HG03108 (cell line): Measurements from ENCODE around the gene LINS1.

Experiments used
- ATAC-seq: cut with Tn5 transposase; IDR thresholded peaks from one replicate; pipeline ENCODE4 v1.9.1; 2021; ENCODE audit warnings: moderate library complexity; ENCODE audit not compliant: unreplicated experiment

LINS1 gene

DNA sequence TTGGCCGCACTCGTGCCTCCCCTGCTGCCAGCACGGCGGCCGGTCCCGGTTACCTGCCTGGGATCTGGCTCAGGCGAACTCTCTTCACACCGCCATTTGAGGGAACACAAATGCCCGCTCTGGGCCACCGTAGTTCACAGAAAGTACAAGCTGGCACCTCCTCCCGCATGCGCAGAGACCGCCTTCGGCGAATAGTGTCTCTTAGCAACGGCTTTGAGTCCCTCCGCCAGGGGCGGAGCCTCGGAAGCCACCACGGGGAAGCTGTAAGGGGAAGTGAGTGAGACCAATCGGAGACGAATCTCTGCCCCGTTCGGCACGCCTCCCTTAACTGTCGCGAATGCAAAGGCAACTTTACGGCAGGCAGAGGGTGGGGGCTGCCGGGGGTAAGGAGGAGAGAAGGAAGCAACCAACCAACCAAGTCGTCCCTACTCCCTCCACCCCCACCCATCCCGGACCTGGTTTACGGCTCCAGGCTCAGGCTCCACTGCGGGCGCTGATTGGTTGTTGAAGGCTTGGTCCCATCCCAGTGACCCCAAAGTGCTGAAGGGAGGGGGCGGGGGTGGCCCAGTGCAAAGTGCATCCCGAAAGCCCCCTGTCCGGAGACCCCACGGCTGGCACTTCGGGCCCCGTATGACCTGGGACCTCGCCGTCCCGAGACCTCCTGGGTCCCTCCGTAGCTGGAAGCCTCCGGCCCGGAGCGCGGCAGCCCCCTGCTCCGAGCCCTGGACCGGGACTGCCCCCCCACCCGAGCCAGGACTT lies at the start of gene LINS1, which contains the start of gene ASB7:
LINS1 (minus strand) TSS at position 121 of the 759 bp plus-strand sequence. CDS start 21,342 bp downstream, outside the sequence.
ASB7 (plus strand) TSS at position 526 of the 759 bp plus-strand sequence. CDS start 9,628 bp downstream, outside the sequence.
- ATAC-seq = peak; percentile 87

DNA sequence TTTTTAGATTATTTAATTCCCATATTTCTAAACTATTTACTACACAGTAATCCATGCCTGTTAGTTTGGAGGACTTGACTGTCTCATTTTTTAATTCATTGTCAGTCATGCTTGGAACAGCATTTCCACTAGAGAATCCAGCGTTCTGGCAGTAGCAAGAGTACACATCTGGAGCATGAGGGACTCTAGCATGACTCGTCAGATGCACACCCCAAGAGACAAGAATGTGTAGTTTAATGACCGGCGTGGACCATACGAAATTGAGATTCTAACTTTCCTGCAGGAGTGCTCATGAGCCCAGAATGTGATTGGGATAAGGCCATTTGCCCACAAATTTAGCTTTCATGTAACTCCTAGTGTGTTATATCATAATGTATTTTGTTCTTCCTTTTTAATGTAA lies 49.3 kb upstream of the LINS1 start:
- no peak for ATAC-seq

DNA sequence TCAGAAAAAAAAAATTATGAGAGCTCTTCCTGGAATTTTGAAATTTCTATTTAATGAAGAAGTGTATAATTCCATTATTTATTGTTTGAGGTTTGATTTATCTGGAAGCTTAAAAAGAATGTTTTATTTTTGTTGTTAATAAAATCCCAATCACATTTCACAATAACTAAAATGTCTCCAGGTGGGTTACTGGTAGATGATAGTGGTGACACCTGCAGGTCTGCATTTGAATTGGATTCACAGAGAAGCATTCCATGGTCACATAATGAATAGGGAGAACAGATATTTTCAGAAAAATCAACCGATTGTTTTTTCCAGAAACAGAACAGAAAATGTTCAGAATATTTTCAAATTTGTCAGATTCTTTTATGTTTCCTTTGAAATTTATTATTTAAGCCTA lies 48.7 kb upstream of the LINS1 start:
- no peak for ATAC-seq

GRCh38 chr15:100648951-100649350 lies 47.0 kb upstream of the LINS1 start:
- no peak for ATAC-seq

DNA sequence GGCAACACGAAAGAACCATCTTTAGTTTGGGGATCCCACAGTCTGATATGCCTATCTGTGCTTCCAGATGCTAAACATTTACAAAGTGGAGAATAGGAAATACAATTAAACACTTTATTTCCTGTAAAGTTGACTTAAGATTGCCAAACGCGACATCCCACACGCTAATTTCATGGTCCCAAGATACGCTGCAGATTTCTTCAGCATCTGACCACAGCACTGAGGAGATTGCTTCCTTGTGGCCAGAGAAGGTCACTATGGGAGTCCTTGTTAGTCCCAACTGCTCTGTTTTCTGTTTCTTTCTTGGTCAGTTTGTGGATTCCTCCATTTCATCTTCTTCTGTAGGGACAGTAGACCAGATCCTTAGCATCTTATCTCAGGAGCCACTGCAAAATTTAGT lies 43.7 kb upstream of the LINS1 start:
- no peak for ATAC-seq

GRCh38 chr15:100642950-100643338 lies 41.0 kb upstream of the LINS1 start:
- ATAC-seq = no peak

- ATAC-seq = no peak
These were observed 40.4 kb upstream of the LINS1 start for GRCh38 chr15:100642213-100642949.

DNA sequence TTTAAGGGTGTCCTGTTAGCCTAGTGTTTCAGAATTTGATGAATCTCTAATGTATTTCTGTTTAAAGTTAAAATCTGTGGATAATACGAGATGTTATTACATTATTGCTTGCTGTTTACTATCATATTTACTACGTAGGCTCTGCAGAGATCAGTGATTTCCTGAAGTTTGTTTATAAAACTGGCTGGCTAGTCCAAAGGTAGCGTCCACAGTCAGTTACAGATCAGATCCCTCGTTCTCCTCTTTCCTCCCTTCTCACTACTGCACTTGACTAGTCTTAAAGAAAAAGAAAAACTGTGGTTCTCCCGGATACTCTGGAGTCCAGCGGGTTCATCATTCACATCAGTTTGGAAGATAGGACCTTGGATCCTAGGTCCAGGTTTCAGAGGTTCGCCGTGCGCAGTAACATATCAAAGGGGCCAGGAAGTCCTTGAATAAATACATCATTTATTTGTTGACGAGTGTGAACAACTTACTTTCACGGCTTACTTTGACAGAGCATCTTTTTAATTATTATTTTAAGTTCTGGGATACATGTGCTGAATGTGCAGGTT lies 36.3 kb upstream of the LINS1 start:
- ATAC-seq = no peak

GRCh38 chr15:100635406-100636071 lies 33.6 kb upstream of the LINS1 start:
- no peak for ATAC-seq

GRCh38 chr15:100633763-100634075 lies 31.7 kb upstream of the LINS1 start:
- no peak for ATAC-seq

GRCh38 chr15:100631831-100632230 lies 29.8 kb upstream of the LINS1 start:
- ATAC-seq = no peak

DNA sequence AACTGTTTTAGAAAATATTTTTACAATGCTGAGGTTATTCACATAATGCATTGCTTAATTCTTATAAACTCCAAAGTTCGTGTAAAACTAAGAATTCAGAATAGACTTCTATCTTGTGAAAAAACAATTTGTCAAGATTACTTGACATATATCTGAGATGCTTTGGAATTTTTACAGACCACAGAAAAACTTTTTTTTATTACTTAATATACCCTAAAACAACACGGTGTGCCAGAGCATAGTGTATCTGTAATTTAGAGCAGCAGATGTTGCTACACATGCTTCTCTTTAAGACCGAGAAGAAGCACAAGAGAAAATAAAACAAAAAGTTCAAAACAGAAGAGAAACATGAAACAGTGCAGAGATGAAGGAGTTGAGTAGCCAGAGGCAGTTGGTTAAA lies 26.8 kb upstream of the LINS1 start:
- ATAC-seq = no peak

GRCh38 chr15:100627789-100628395 lies 25.9 kb upstream of the LINS1 start:
- peak; percentile 87 for ATAC-seq

- ATAC-seq = no peak
These were observed 21.3 kb upstream of the LINS1 start for GRCh38 chr15:100623301-100623700.

GRCh38 chr15:100616700-100617099 lies 14.7 kb upstream of the LINS1 start:
- no peak for ATAC-seq

DNA sequence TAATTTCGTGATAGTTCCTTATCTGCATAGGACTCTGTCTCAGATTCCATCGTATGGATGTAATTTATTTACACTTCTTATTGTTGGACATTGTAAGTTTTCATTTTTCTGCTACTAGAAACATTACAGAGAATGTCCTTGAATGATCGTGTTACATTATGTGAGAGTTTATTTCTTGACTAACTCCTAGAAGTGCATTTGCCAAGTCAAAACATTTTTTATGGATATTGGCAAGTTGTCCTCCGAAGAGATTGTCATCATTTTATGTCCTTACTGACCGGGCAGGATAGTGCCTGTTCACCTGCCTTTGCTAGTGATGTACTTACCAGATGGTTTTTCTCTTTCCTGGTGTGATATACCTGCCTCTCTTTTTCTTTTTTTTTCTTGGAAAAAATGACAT lies 13.8 kb upstream of the LINS1 start:
- no peak for ATAC-seq

- ATAC-seq = no peak
These were observed 12.9 kb upstream of the LINS1 start for GRCh38 chr15:100614918-100615317.

DNA sequence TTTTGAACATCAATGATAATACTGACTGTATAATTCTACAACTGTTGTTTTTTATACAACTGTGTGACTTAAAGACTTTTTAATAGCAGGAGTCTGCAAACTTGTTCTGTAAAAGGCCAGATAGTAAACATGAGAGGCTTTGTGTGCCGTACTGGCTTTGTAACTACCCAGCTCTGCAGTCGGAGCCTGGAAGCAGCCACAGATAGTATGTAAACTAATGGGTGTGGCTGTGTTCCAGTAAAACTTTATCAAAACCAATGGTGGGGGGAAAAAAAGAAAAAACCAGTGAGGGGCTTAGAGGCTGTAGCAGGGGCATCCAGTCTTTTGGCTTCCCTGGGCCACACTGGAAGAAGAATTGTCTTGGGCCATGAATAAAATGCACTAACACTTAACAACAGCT lies 12.4 kb upstream of the LINS1 start:
- ATAC-seq = no peak

DNA sequence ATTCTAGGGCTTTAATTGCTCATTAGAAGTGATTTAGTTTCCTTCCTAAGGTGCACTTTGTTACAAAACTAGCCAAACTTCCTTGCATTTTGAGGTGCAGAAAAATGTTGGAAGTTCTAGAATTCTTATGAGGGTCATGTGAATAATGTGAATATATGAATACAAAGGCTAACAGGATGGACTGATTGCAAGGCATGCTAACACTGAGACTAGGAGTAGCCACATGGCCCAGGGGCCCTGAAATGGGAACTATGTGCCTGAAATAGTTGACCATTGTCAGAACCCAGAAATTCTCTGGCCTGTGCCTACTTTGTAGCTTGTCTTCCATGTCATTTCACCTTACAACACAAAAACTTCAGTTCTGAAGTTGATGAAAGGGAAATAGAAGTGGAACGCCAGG lies 11.2 kb upstream of the LINS1 start:
- ATAC-seq = no peak

GRCh38 chr15:100612539-100612938 lies 10.6 kb upstream of the LINS1 start:
- ATAC-seq = no peak

DNA sequence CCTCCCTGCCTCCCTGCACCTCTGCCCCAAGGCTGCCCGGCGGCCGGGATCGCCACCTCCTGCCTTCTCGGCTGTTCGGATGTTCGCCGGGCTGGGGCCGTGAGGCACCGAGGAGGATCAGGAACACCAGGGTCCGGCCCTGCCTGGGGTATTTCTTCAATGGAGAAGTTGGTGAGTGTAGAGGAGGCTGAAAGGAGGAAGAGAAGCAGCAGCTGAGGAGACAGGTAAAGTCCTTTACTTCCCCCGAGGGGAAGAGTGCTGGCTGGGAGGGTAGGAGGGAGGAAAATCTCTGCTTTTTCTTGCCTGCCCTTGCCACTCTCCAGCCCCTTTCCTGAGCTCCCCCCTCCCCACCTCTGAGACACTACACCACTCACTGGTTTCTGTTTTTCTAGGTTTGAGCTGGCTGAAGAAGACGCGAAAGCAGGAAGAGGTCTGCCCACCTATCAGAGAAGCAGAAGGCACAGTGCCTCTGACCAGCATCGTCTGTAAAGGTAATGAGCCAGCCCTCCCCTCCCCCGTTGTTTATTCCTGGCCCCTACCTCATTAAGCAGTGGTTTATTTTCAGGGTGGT lies 924 bp upstream of the LINS1 start:
- ATAC-seq = peak; percentile 37
